ENCODE measurements around the gene SH3BP5.

DNA sequence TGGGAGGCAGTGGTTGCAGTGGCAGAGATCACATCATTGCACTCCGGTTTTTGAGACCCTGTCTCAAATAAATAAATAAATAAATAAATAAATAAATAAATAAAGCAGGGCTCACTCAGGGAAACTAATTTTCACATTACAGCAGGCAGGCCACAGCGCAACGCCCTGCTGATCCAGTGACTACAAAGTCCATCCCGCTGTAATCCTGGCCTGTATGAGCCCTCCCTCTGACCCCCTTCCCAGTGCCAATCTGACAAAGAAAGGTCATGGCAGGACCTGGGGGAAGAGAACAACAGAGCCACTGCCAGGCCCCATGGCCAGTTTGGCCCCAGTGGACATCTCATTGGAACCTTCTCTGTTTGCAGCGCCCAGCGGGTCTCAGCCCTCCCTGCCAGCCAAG lies 9.3 kb downstream of the SH3BP5 start:
- TF ChIP-seq, protein P1, sequence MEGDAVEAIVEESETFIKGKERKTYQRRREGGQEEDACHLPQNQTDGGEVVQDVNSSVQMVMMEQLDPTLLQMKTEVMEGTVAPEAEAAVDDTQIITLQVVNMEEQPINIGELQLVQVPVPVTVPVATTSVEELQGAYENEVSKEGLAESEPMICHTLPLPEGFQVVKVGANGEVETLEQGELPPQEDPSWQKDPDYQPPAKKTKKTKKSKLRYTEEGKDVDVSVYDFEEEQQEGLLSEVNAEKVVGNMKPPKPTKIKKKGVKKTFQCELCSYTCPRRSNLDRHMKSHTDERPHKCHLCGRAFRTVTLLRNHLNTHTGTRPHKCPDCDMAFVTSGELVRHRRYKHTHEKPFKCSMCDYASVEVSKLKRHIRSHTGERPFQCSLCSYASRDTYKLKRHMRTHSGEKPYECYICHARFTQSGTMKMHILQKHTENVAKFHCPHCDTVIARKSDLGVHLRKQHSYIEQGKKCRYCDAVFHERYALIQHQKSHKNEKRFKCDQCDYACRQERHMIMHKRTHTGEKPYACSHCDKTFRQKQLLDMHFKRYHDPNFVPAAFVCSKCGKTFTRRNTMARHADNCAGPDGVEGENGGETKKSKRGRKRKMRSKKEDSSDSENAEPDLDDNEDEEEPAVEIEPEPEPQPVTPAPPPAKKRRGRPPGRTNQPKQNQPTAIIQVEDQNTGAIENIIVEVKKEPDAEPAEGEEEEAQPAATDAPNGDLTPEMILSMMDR (conservative IDR thresholded peaks at IDR 0.05 in 1 of 2, IDR thresholded peaks at IDR 0.05 in 1 of 2; ENCODE audit: extremely low read depth in 1 of 2, insufficient read depth in 1 of 2, low read depth in 1 of 2, low read length in 2 of 2): no peak
- TF ChIP-seq EZH2 (IDR thresholded peaks at IDR 0.05; ENCODE audit: borderline replicate concordance, low read length): no peak

Data from mammary epithelial cell (primary cell).